Uterus (tissue), 4 donors: Measurements from ENCODE around the gene SUSD1. TPM values are rescaled to one million over a fixed set of nuclear protein-coding genes. Genes with fewer than 3 reads are reported as not detected.

Experiments
- DNase-seq, 2 donors: peaks; one replicate each; pipeline ENCODE4 v3.0.0-alpha.2; 2019 to 2020
- H3K27ac ChIP-seq, 2 donors: fragments of 200-600 bp; sonication (generic); 1 replicate in 1 of 2; 2 replicates in 1 of 2; pipeline ENCODE4 v1.5.1; 2016 to 2018
- H3K27me3 ChIP-seq, 2 donors: fragments of 200-600 bp; sonication (generic); one replicate each; pipeline ENCODE4 v1.5.1; 2018 to 2019; ENCODE audit warnings: control low read depth in 1 of 2
- H3K36me3 ChIP-seq, 2 donors: fragments of 200-600 bp; sonication (generic); one replicate each; pipeline ENCODE4 v1.5.1; 2019; ENCODE audit warnings: control low read depth in 1 of 2
- H3K4me1 ChIP-seq, 2 donors: fragments of 200-600 bp; sonication (generic); one replicate each; pipeline ENCODE4 v1.5.1; 2018 to 2019; ENCODE audit warnings: control low read depth in 1 of 2
- H3K4me3 ChIP-seq, 2 donors: fragments of 200-600 bp; sonication (generic); 1 replicate in 1 of 2; 2 replicates in 1 of 2; pipeline ENCODE4 v1.5.1; 2018 to 2019; ENCODE audit warnings: mild to moderate bottlenecking in 1 of 2
- H3K9me3 ChIP-seq, 2 donors: fragments of 200-600 bp; sonication (generic); one replicate each; pipeline ENCODE4 v1.5.1; 2019; ENCODE audit warnings: control low read depth in 1 of 2
- CTCF ChIP-seq, 4 experiments: fragments of 200-600 bp in 2 of 4; fragments of 450-650 bp in 2 of 4; sonication (generic) in 2 of 4; IDR thresholded peaks; one replicate each; pipeline ENCODE4 v1.5.1; 2016 to 2019; ENCODE audit warnings: antibody characterized with exemption in 4 of 4, mild to moderate bottlenecking in 2 of 4, moderate library complexity in 1 of 4
- POLR2A ChIP-seq, 2 donors: fragments of 450-650 bp; IDR thresholded peaks; one replicate each; pipeline ENCODE4 v1.6.1; 2016; ENCODE audit warnings: antibody characterized with exemption in 2 of 2, mild to moderate bottlenecking in 1 of 2, moderate library complexity in 1 of 2
- intact Hi-C: fragments of 100-400 bp; cut with DNase I; formaldehyde crosslinking; loops from one replicate; pipeline ENCODE4 v1.15.1; 2023; ENCODE audit warnings: low total_unique reads
- total RNA-seq, 4 donors: library from RNA; depleted of rRNA in 3 of 4; stranded (reverse); fragments of >200 nt in 3 of 4; gene quantifications; one replicate each; pipeline versions ENCODE4 v1.1.0 to v1.2.4, GENCODE V29; 2014 to 2023
- donor health status: DM: yes; HTN: yes; CAD: no.

SUSD1 gene
- total RNA-seq, 4 donors from 2014 or later: 2.9 to 22.5 (median 10.0) TPM

- DNase-seq: no peak
- intact Hi-C loops: no loop called here
- H3K27ac ChIP-seq: no peak overlapping the region
- TF ChIP-seq CTCF (IDR thresholded peaks at IDR 0.05): no peak
- TF ChIP-seq POLR2A (IDR thresholded peaks at IDR 0.05): no peak
- H3K4me1 ChIP-seq: no peaks in the 10 kb centered on the region
- H3K36me3 ChIP-seq: no peaks in the 10 kb centered on the region
- H3K27me3 ChIP-seq: no peaks in the 10 kb centered on the region
- H3K9me3 ChIP-seq: no peaks in the 10 kb centered on the region
- H3K4me3 ChIP-seq: no peak overlapping the region
Measured at GRCh38 chr9:112035166-112035826, 139.8 kb downstream of the SUSD1 start.

GRCh38 chr9:112034216-112034611 lies 140.9 kb downstream of the SUSD1 start:
- H3K4me3 ChIP-seq: no peak overlapping the region
- no peaks in the 10 kb centered on the region for H3K27me3 ChIP-seq
- no peak for DNase-seq
- H3K36me3 ChIP-seq: no peaks in the 10 kb centered on the region
- intact Hi-C loops: no loop called here
- no peak overlapping the region for H3K27ac ChIP-seq
- no peaks in the 10 kb centered on the region for H3K9me3 ChIP-seq
- H3K4me1 ChIP-seq: no peaks in the 10 kb centered on the region
- TF ChIP-seq CTCF (IDR thresholded peaks at IDR 0.05) (no peak), POLR2A (IDR thresholded peaks at IDR 0.05) (no peak)

- no peaks in the 10 kb centered on the region for H3K27me3 ChIP-seq
Measured at GRCh38 chr9:112033237-112034215, 141.6 kb downstream of the SUSD1 start.

DNA sequence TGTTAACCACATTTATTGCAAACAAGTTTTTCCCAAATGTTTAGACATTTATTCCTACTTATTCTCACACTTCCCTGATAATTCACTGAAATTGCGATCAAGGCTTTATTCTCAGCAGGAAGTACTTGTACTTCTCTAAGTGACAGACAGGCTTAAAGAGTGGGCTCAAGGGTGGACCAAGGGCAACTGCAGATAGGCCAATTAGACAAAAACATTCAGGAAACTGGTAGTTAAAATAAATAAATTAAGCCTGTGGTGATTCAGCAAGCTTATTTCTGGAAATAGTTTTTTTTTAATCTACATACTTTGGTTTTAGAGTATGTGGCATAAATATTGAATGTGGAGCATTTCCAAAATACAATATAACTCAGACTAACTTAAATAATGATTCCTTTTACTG lies 142.4 kb downstream of the SUSD1 start:
- no peak for TF ChIP-seq CTCF (IDR thresholded peaks at IDR 0.05)
- TF ChIP-seq POLR2A (IDR thresholded peaks at IDR 0.05): no peak

More at GRCh38 chr9:112033237-112034215, 141.6 kb downstream of the SUSD1 start:
- no peaks in the 10 kb centered on the region for H3K9me3 ChIP-seq
- no peak overlapping the region for H3K27ac ChIP-seq
- no peak for TF ChIP-seq POLR2A (IDR thresholded peaks at IDR 0.05)
- no peak for TF ChIP-seq CTCF (IDR thresholded peaks at IDR 0.05)
- intact Hi-C loops: no loop called here
- DNase-seq: no peak
- no peaks in the 10 kb centered on the region for H3K36me3 ChIP-seq
- H3K4me1 ChIP-seq: no peaks in the 10 kb centered on the region
- H3K4me3 ChIP-seq: no peak overlapping the region

GRCh38 chr9:112032009-112032408 lies 143.1 kb downstream of the SUSD1 start:
- H3K27ac ChIP-seq: no peak overlapping the region

More for the DNA sequence above, 142.4 kb downstream of the SUSD1 start:
- H3K27me3 ChIP-seq: no peaks in the 10 kb centered on the region
- no peak overlapping the region for H3K4me3 ChIP-seq
- no peak overlapping the region for H3K27ac ChIP-seq
- H3K36me3 ChIP-seq: no peaks in the 10 kb centered on the region
- DNase-seq: no peak
- H3K9me3 ChIP-seq: no peaks in the 10 kb centered on the region
- no peaks in the 10 kb centered on the region for H3K4me1 ChIP-seq
- intact Hi-C loops: no loop called here

More at GRCh38 chr9:112032009-112032408, 143.1 kb downstream of the SUSD1 start:
- no peak for TF ChIP-seq POLR2A (IDR thresholded peaks at IDR 0.05)
- TF ChIP-seq CTCF (IDR thresholded peaks at IDR 0.05): no peak
- intact Hi-C loops: no loop called here
- no peak overlapping the region for H3K4me3 ChIP-seq
- H3K9me3 ChIP-seq: no peaks in the 10 kb centered on the region
- no peak for DNase-seq
- H3K27me3 ChIP-seq: no peaks in the 10 kb centered on the region
- no peaks in the 10 kb centered on the region for H3K4me1 ChIP-seq
- H3K36me3 ChIP-seq: no peaks in the 10 kb centered on the region
